ENCODE data around the gene CACNG4. TPM values are rescaled to one million over a fixed set of nuclear protein-coding genes. Genes with fewer than 3 reads are reported as not detected.

Gene CACNG4
- total RNA-seq, 1 donor, result not detected

DNA sequence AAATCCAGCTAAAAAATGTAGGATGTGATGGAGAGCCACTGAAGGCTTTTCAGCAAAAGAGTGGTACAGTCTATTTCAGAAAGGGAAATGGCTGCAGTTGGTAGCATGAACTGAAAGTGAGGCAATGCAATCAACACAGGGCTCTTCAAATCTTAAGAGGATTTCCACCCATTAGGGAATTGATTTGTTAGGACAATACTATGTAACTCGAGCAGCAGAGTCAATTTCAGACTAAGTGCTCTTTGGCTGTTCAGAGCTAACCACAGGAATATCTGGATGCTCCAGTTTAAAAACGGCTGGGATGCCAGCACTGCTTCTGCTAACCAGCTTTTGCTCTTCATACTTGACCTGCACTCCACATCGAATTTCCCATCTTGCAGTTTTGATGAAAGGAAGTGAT is 104.5 kb downstream of the CACNG4 start:
- Histone ChIP-seq H3K27ac (ENCODE audit: low read depth, low read length) (no peak overlapping the region), H3K4me1 (ENCODE audit: insufficient read depth, low read length) (no peaks in the 10 kb centered on the region), H4K20me1 (ENCODE audit: insufficient read depth, low read length) (no peaks in the 10 kb centered on the region), H3K36me3 (ENCODE audit: insufficient read depth, low read length) (no peaks in the 10 kb centered on the region), H3K27me3 (ENCODE audit: insufficient read depth, low read length) (no peaks in the 10 kb centered on the region), H3K79me2 (ENCODE audit: insufficient read depth, low read length) (no peaks in the 10 kb centered on the region), H3K9me3 (ENCODE audit: low read depth, low read length) (no peaks in the 10 kb centered on the region), H3K4me2 (ENCODE audit: insufficient read depth, low read length) (no peak overlapping the region), H3K4me3 (ENCODE audit: insufficient read depth, low read length) (no peak overlapping the region), H2AFZ (ENCODE audit: low read length) (no peak overlapping the region)
- peak; percentile 35 for DNase-seq (ENCODE audit: insufficient read length, low spot score, missing footprints)
- TF ChIP-seq, protein P1, sequence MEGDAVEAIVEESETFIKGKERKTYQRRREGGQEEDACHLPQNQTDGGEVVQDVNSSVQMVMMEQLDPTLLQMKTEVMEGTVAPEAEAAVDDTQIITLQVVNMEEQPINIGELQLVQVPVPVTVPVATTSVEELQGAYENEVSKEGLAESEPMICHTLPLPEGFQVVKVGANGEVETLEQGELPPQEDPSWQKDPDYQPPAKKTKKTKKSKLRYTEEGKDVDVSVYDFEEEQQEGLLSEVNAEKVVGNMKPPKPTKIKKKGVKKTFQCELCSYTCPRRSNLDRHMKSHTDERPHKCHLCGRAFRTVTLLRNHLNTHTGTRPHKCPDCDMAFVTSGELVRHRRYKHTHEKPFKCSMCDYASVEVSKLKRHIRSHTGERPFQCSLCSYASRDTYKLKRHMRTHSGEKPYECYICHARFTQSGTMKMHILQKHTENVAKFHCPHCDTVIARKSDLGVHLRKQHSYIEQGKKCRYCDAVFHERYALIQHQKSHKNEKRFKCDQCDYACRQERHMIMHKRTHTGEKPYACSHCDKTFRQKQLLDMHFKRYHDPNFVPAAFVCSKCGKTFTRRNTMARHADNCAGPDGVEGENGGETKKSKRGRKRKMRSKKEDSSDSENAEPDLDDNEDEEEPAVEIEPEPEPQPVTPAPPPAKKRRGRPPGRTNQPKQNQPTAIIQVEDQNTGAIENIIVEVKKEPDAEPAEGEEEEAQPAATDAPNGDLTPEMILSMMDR (IDR thresholded peaks at IDR 0.05; ENCODE audit: extremely low read depth, low read depth, low read length), result no peak

DNA sequence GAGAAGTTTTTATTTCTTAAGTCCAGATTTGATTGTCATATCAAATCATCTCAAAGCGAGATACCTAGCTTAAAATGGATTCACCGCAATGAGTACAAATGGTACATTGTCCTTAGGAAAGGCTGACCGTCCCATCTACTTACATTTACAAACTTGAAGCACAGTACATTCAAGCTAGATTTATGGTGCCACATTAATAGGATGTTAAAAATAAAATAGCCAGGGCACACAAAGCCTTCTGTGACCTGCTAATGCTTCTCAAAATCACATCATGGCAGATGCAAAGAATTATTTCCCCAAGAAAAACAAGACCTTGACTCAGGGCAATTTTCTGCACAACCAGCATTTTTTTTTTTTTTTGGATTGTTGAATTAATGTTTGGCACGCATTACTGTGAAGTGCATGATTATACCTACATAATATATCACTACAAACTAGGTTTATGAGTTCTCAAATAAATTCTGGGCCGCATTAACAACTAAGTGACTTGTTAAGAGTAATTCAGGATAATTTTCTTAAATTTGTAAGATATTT is 105.2 kb downstream of the CACNG4 start:
- no peaks in the 10 kb centered on the region for H3K4me1 ChIP-seq (ENCODE audit: insufficient read depth, low read length)
- H4K20me1 ChIP-seq (ENCODE audit: insufficient read depth, low read length), result no peaks in the 10 kb centered on the region
- H3K4me2 ChIP-seq (ENCODE audit: insufficient read depth, low read length), result no peak overlapping the region

DNA sequence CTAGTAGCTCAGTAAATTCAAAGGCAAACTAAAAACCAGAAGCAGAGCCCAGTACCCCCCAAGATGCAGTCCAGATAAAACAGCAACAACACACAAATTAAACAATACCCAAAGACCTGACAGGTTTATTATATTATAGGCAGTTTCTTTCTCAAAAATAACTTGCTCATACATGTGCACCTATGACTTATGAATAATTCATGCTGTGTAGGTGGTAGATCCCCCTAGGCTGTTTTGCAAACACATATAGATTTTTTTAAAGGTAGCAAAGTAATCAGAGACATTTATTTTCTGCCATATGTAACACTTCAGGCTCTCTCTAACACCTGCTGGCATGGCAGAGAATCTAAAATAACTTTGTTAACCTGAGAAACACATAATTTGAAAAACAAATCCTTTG is 107.1 kb downstream of the CACNG4 start:
- Histone ChIP-seq H3K9me3 (ENCODE audit: low read depth, low read length) (no peaks in the 10 kb centered on the region), H3K79me2 (ENCODE audit: insufficient read depth, low read length) (no peaks in the 10 kb centered on the region), H3K27me3 (ENCODE audit: insufficient read depth, low read length) (no peaks in the 10 kb centered on the region), H3K4me3 (ENCODE audit: insufficient read depth, low read length) (no peak overlapping the region), H2AFZ (ENCODE audit: low read length) (no peak overlapping the region), H3K36me3 (ENCODE audit: insufficient read depth, low read length) (no peaks in the 10 kb centered on the region), H3K4me2 (ENCODE audit: insufficient read depth, low read length) (no peak overlapping the region), H3K4me1 (ENCODE audit: insufficient read depth, low read length) (no peaks in the 10 kb centered on the region), H3K27ac (ENCODE audit: low read depth, low read length) (no peak overlapping the region), H4K20me1 (ENCODE audit: insufficient read depth, low read length) (peaks cover 2% of the 10 kb centered on the region)
- DNase-seq (ENCODE audit: insufficient read length, low spot score, missing footprints), result no peak
- TF ChIP-seq, protein P1 (IDR thresholded peaks at IDR 0.05; ENCODE audit: extremely low read depth, low read depth, low read length), result no peak

More for the DNA sequence above, 105.2 kb downstream of the CACNG4 start:
- Histone ChIP-seq H3K27me3 (ENCODE audit: insufficient read depth, low read length) (no peaks in the 10 kb centered on the region), H3K36me3 (ENCODE audit: insufficient read depth, low read length) (no peaks in the 10 kb centered on the region), H3K9me3 (ENCODE audit: low read depth, low read length) (no peaks in the 10 kb centered on the region), H2AFZ (ENCODE audit: low read length) (no peak overlapping the region), H3K4me3 (ENCODE audit: insufficient read depth, low read length) (no peak overlapping the region), H3K27ac (ENCODE audit: low read depth, low read length) (no peak overlapping the region), H3K79me2 (ENCODE audit: insufficient read depth, low read length) (no peaks in the 10 kb centered on the region)
- DNase-seq (ENCODE audit: insufficient read length, low spot score, missing footprints), result no peak
- TF ChIP-seq, protein P1 (IDR thresholded peaks at IDR 0.05; ENCODE audit: extremely low read depth, low read depth, low read length), result no peak

DNA sequence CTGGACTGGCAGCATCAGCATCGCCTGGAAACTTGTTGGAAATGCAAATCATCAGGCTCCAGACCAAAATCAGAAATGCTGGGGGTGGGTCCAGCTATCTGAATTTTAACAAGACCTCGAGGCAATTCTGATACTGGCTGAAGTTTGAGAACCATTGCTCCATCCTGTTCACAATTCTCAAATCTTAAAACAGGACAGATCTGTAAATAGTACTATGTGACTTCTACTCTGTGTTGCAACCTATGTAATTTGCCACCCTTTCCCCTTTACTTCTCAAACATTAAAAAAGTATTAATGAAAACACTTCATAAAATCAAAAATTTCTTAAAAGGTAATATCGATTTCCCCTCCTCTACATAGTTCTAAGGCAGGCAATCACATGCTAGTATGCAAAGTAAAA is 108.4 kb downstream of the CACNG4 start:
- no peaks in the 10 kb centered on the region for H3K9me3 ChIP-seq (ENCODE audit: low read depth, low read length)
- H3K79me2 ChIP-seq (ENCODE audit: insufficient read depth, low read length), result no peaks in the 10 kb centered on the region
- no peak overlapping the region for H3K4me3 ChIP-seq (ENCODE audit: insufficient read depth, low read length)
- peaks cover under 1% of the 10 kb centered on the region for H3K36me3 ChIP-seq (ENCODE audit: insufficient read depth, low read length)
- no peak for DNase-seq (ENCODE audit: insufficient read length, low spot score, missing footprints)
- no peaks in the 10 kb centered on the region for H3K4me1 ChIP-seq (ENCODE audit: insufficient read depth, low read length)
- H2AFZ ChIP-seq (ENCODE audit: low read length), result no peak overlapping the region
- no peak overlapping the region for H3K27ac ChIP-seq (ENCODE audit: low read depth, low read length)
- peaks cover 2% of the 10 kb centered on the region for H4K20me1 ChIP-seq (ENCODE audit: insufficient read depth, low read length)
- no peak overlapping the region for H3K4me2 ChIP-seq (ENCODE audit: insufficient read depth, low read length)
- H3K27me3 ChIP-seq (ENCODE audit: insufficient read depth, low read length), result no peaks in the 10 kb centered on the region
- TF ChIP-seq, protein P1 (IDR thresholded peaks at IDR 0.05; ENCODE audit: extremely low read depth, low read depth, low read length), result no peak
